HPDE6-E6E7 (cell line): ENCODE data around the gene DSG3.

ENCODE experiments used
- DNase-seq: peaks from one replicate; pipeline ENCODE4 v3.0.0; 2011; ENCODE audit warnings: missing footprints; ENCODE audit errors: extremely low spot score

Gene DSG3

DNA sequence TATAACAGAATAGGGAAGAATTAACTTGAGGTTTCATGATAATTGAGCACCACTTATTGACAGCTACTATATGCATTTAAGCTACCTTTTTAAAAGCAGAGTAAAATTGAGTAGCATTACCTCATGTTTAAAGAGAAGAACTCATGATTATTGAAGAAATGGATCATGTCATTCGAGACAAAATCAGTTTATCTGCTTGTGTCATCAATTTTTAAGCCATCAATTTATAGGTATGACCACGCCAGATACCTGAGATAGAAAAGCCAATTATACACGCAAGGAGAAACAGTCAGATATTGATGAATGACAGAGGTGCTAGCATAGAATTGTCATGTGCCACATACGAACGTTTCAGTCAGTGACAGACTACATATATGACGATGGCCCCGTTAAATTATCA is 78.8 kb downstream of the DSG3 start:
- no peak for DNase-seq
